SK-N-SH (cell line): Measurements from ENCODE around the gene SSB. TPM values are rescaled to one million over a fixed set of nuclear protein-coding genes. Genes with fewer than 3 reads are reported as not detected.

ENCODE experiments used
- CTCF ChIA-PET: fragments of 300-600, 350-600 bp; formaldehyde crosslinking; extraction: SDS; loops from one replicate; lab custom pipeline; 2021; lab: Yijun Ruan, JAX
- POLR2A ChIA-PET: fragments of 350-600 bp; sonication (Branson Sonifier 250); formaldehyde crosslinking; extraction: SDS; loops from one replicate; lab custom pipeline; 2020; ENCODE audit warnings: antibody characterized with exemption, inconsistent platforms; lab: Yijun Ruan, JAX
- DNase-seq: peaks from one replicate; pipeline ENCODE4 v3.0.0; 2012
- H2AFZ ChIP-seq: fragments of 200-600 bp; sonication (generic); 2 replicates; pipeline ENCODE4 v1.8.1; 2016; ENCODE audit warnings: antibody characterized with exemption, mild to moderate bottlenecking, low read depth
- H3F3A ChIP-seq: fragments of 200-600 bp; sonication (generic); replicated peaks from 2 replicates; pipeline ENCODE3; 2016; ENCODE audit warnings: antibody characterized with exemption, mild to moderate bottlenecking; ENCODE audit not compliant: insufficient read depth
- H3K27ac ChIP-seq, 2 experiments: fragments of 200-500 bp in 1 of 2; fragments of 200-600 bp in 1 of 2; sonication (Bioruptor generic) in 1 of 2; sonication (generic), shearing (Covaris generic) in 1 of 2; 2 replicates each; pipeline versions ENCODE4 v1.5.1 to v1.6.1; 2014 to 2016; ENCODE audit warnings: low read depth in 2 of 2, inconsistent platforms in 1 of 2, low read length in 1 of 2, mild to moderate bottlenecking in 1 of 2, mixed read lengths in 1 of 2
- H3K27me3 ChIP-seq: fragments of 200-600 bp; sonication (generic), shearing (Covaris generic); 2 replicates; pipeline ENCODE4 v1.6.1; 2016; ENCODE audit warnings: mixed run types; ENCODE audit not compliant: insufficient read depth
- H3K36me3 ChIP-seq, 2 experiments: fragments of 200-500 bp in 1 of 2; fragments of 200-600 bp in 1 of 2; sonication (Bioruptor generic) in 1 of 2; sonication (generic) in 1 of 2; replicated peaks in 1 of 2; 2 replicates each; pipeline versions ENCODE3 to v1.5.1; 2014 to 2016; ENCODE audit warnings: low read length in 1 of 2, mild to moderate bottlenecking in 1 of 2; ENCODE audit not compliant: insufficient read depth in 2 of 2, control insufficient read depth in 1 of 2
- H3K4me1 ChIP-seq, 2 experiments: fragments of 200-500 bp in 1 of 2; fragments of 200-600 bp in 1 of 2; sonication (Bioruptor generic) in 1 of 2; sonication (generic), shearing (Covaris generic) in 1 of 2; 2 replicates each; pipeline versions ENCODE4 v1.5.1 to v1.6.1; 2014 to 2016; ENCODE audit warnings: low read depth in 1 of 2, low read length in 1 of 2, mixed run types in 1 of 2; ENCODE audit not compliant: insufficient read depth in 2 of 2, control insufficient read depth in 1 of 2
- H3K4me2 ChIP-seq: fragments of 200-600 bp; sonication (generic), shearing (Covaris generic); 2 replicates; pipeline ENCODE4 v1.6.1; 2017; ENCODE audit warnings: mixed run types
- H3K4me3 ChIP-seq, 2 experiments: fragments of 200-500 bp in 1 of 2; fragments of 200-600 bp in 1 of 2; sonication (Bioruptor generic) in 1 of 2; sonication (generic), shearing (Covaris generic) in 1 of 2; 2 replicates each; pipeline versions ENCODE4 v1.5.1 to v1.8.1; 2014 to 2016; ENCODE audit warnings: low read depth in 2 of 2, inconsistent platforms in 1 of 2, low read length in 1 of 2, mild to moderate bottlenecking in 1 of 2, mixed read lengths in 1 of 2, moderate library complexity in 1 of 2
- H3K79me2 ChIP-seq: fragments of 200-600 bp; sonication (generic); 2 replicates; pipeline ENCODE4 v1.8.1; 2017; ENCODE audit warnings: mild to moderate bottlenecking; ENCODE audit not compliant: insufficient read depth
- H3K9ac ChIP-seq: fragments of 200-600 bp; sonication (generic); 2 replicates; pipeline ENCODE4 v1.6.1; 2017; ENCODE audit warnings: mixed run types
- H3K9me2 ChIP-seq: fragments of 200-600 bp; sonication (generic); 2 replicates; pipeline ENCODE4 v1.6.1; 2017; ENCODE audit warnings: mixed run types
- H3K9me3 ChIP-seq: fragments of 200-600 bp; sonication (generic); 2 replicates; pipeline ENCODE4 v1.6.1; 2017; ENCODE audit warnings: mixed run types, mild to moderate bottlenecking, moderate library complexity
- H4K20me1 ChIP-seq: fragments of 200-600 bp; sonication (generic); 2 replicates; pipeline ENCODE4 v1.6.1; 2017; ENCODE audit warnings: mild to moderate bottlenecking, mixed run types; ENCODE audit not compliant: insufficient read depth
- CHD2 ChIP-seq: fragments of 150-350 bp; IDR thresholded peaks from 2 replicates; pipeline ENCODE4 v1.6.1; 2018; ENCODE audit warnings: low read length; ENCODE audit not compliant: partially characterized antibody
- CTCF ChIP-seq: fragments of 200-600 bp; sonication (generic); IDR thresholded peaks from 2 replicates; pipeline ENCODE4 v1.6.1; 2017; ENCODE audit warnings: antibody characterized with exemption, mild to moderate bottlenecking, moderate library complexity
- ELF1 ChIP-seq: IDR thresholded peaks from 2 replicates; pipeline ENCODE4 v1.4.0; 2012
- EP300 ChIP-seq, 2 experiments: IDR thresholded peaks; 2 replicates each; pipeline versions ENCODE4 v1.4.0 to v1.6.1; 2012; ENCODE audit warnings: borderline replicate concordance in 1 of 2, low read depth in 1 of 2, low read length in 1 of 2
- FOXJ3 ChIP-seq: sonication (generic); formaldehyde crosslinking; IDR thresholded peaks from 2 replicates; pipeline ENCODE4 v1.5.1; 2020; ENCODE audit warnings: mild to moderate bottlenecking, missing genetic modification reagents
- FOXM1 ChIP-seq: IDR thresholded peaks from 2 replicates; pipeline ENCODE4 v1.4.0; 2012; ENCODE audit warnings: low read depth, mild to moderate bottlenecking
- GATA2 ChIP-seq: sonication (generic); formaldehyde crosslinking; IDR thresholded peaks from 2 replicates; pipeline ENCODE4 v1.5.0; 2020; ENCODE audit warnings: mild to moderate bottlenecking, missing genetic modification reagents
- IRF3 ChIP-seq: fragments of 150-350 bp; IDR thresholded peaks from 2 replicates; pipeline ENCODE4 v1.6.1; 2016; ENCODE audit warnings: mild to moderate bottlenecking, low read depth, low read length
- JUND ChIP-seq: IDR thresholded peaks from 2 replicates; pipeline ENCODE4 v1.4.0; 2012
- MAX ChIP-seq: IDR thresholded peaks from 2 replicates; pipeline ENCODE4 v1.4.0; 2012; ENCODE audit warnings: low read depth
- MXI1 ChIP-seq: IDR thresholded peaks from 2 replicates; pipeline ENCODE4 v1.6.1; 2012; ENCODE audit warnings: mild to moderate bottlenecking, low read depth, low read length, improper control_type of control experiment
- NFIC ChIP-seq: IDR thresholded peaks from 2 replicates; pipeline ENCODE4 v1.4.0; 2012; ENCODE audit warnings: borderline replicate concordance
- POLR2AphosphoS5 ChIP-seq: IDR thresholded peaks from 2 replicates; pipeline ENCODE4 v1.6.1; 2012; ENCODE audit warnings: low read depth, low read length
- REST ChIP-seq: IDR thresholded peaks from 2 replicates; pipeline ENCODE4 v1.6.1; 2012; ENCODE audit warnings: mild to moderate bottlenecking, low read depth, low read length, moderate library complexity
- RXRA ChIP-seq: IDR thresholded peaks from 2 replicates; pipeline ENCODE4 v1.4.0; 2012; ENCODE audit warnings: low read depth, mild to moderate bottlenecking, borderline replicate concordance
- SIN3A ChIP-seq: IDR thresholded peaks from 2 replicates; pipeline ENCODE4 v1.6.1; 2012; ENCODE audit warnings: low read depth, mild to moderate bottlenecking, low read length, moderate library complexity, borderline replicate concordance
- TAF1 ChIP-seq: IDR thresholded peaks from 2 replicates; pipeline ENCODE4 v1.6.1; 2012; ENCODE audit warnings: low read depth, mild to moderate bottlenecking, low read length, moderate library complexity, borderline replicate concordance
- TEAD4 ChIP-seq: IDR thresholded peaks from 2 replicates; pipeline ENCODE4 v1.4.0; 2012; ENCODE audit warnings: mild to moderate bottlenecking, borderline replicate concordance; ENCODE audit not compliant: insufficient read depth
- WGBS: methylation state at CpG from one replicate; pipeline ENCODE4 v1.1.6; 2017; ENCODE audit warnings: low lambda C conversion rate; 5-methylcytosine and 5-hydroxymethylcytosine counted together
- polyA plus RNA-seq, 3 experiments: library from polyadenylated mRNA; depleted of rRNA; stranded (reverse); fragments of >200 nt; gene quantifications; 2 replicates each; pipeline ENCODE4 v1.2.3, GENCODE V29; 2012

The SSB gene
- polyA plus RNA-seq, 1 of the 3 experiments (the other 2 are of a cell fraction) = 60.8 TPM

GRCh38 chr2:169823996-169824372 lies 25.3 kb downstream of the SSB start (continued):
- TF ChIP-seq REST = no peak
- no peak for TF ChIP-seq FOXJ3 (CRISPR knock-in tag)
- no peak for TF ChIP-seq JUND
- TF ChIP-seq IRF3 = no peak
- TF ChIP-seq MXI1 = no peak
- no peak for TF ChIP-seq FOXM1
- TF ChIP-seq RXRA = no peak
- no peak for TF ChIP-seq GATA2 (CRISPR knock-in tag)
- TF ChIP-seq, all 33 proteins: peak for 0

- peaks cover 70% of the 10 kb centered on the region for H3K79me2 ChIP-seq
- 5% methylated on average over 51 of the region's 61 CpGs for WGBS
- H3K4me2 ChIP-seq = peak within 1 kb of the TSS; percentile 72
- peak within 1 kb of the TSS; percentile 77 for H3K4me3 ChIP-seq
- ChIA-PET POLR2A (interaction anchor here (1.1 kb wide), 1 partner anchor 12 kb away, joined by 4 read pairs; no protein-coding TSS in a partner anchor), CTCF (interaction anchor here (0.6 to 4.2 kb wide), 37 partner anchors 9 to 434 kb away, joined by 3 to 34 read pairs (median 4); partner anchors contain the start of genes CFAP210 and PHOSPHO2)
- H3K4me1 ChIP-seq = peaks cover 17 to 18% of the 10 kb centered on the region in 2 experiments; a peak in 3 of 4 replicates
- peaks cover 4 to 11% of the 10 kb centered on the region in 2 experiments for H3K36me3 ChIP-seq
- H3K9ac ChIP-seq = peak within 1 kb of the TSS; percentile 76
- peaks cover 16% of the 10 kb centered on the region for H4K20me1 ChIP-seq
- peak; percentile 95 for DNase-seq
- peaks cover 18% of the 10 kb centered on the region for H3F3A ChIP-seq
- no peaks in the 10 kb centered on the region for H3K9me2 ChIP-seq
- H3K9me3 ChIP-seq = no peaks in the 10 kb centered on the region
- H3K27ac ChIP-seq = peak within 1 kb of the TSS; percentile 61 to 73
- peak within 1 kb of the TSS; percentile 94 for H2AFZ ChIP-seq
- H3K27me3 ChIP-seq = no peaks in the 10 kb centered on the region
- TF ChIP-seq TAF1 = peak; percentile 57
- no peak for TF ChIP-seq FOXM1
- TF ChIP-seq SIN3A = peak; percentile 26; the same call in 1 of the 2 replicates
- peak; percentile 78 for TF ChIP-seq CHD2
- TF ChIP-seq ELF1 = peak; percentile 69
- TF ChIP-seq POLR2AphosphoS5 = peak; percentile 68
- TF ChIP-seq EP300 (IDR thresholded peaks at IDR 0.05; ENCODE audit: borderline replicate concordance in 1 of 2, low read depth in 1 of 2, low read length in 1 of 2) = 0 out of 4 replicates have a peak, but pooled peaks of 1 of the 2 experiments have one; percentile 6
- TF ChIP-seq MAX = peak; percentile 87
- TF ChIP-seq REST = no peak; the same call in 1 of the 2 replicates
- peak; percentile 83 for TF ChIP-seq MXI1
- TF ChIP-seq TEAD4 = no peak
- no peak for TF ChIP-seq NFIC
- TF ChIP-seq CTCF = peak; percentile 95
Observed at GRCh38 chr2:169824373-169825333, 26.0 kb downstream of the SSB start, which contains the start of gene METTL5. TSS of gene METTL5 (minus strand) at chr2:169824905. CDS start at chr2:169824597, 308 bp downstream.
